ENCODE data around the gene CRLF2. TPM values are rescaled to one million over a fixed set of nuclear protein-coding genes. Genes with fewer than 3 reads are reported as not detected.
"Not testable (repeated sequence)": the region's sequence is repeated elsewhere in the genome, so short reads cannot be mapped to it uniquely, and the experiment has no call there.

CRLF2 gene
- total RNA-seq, 2 donors from 2014 or later = not detected

DNA sequence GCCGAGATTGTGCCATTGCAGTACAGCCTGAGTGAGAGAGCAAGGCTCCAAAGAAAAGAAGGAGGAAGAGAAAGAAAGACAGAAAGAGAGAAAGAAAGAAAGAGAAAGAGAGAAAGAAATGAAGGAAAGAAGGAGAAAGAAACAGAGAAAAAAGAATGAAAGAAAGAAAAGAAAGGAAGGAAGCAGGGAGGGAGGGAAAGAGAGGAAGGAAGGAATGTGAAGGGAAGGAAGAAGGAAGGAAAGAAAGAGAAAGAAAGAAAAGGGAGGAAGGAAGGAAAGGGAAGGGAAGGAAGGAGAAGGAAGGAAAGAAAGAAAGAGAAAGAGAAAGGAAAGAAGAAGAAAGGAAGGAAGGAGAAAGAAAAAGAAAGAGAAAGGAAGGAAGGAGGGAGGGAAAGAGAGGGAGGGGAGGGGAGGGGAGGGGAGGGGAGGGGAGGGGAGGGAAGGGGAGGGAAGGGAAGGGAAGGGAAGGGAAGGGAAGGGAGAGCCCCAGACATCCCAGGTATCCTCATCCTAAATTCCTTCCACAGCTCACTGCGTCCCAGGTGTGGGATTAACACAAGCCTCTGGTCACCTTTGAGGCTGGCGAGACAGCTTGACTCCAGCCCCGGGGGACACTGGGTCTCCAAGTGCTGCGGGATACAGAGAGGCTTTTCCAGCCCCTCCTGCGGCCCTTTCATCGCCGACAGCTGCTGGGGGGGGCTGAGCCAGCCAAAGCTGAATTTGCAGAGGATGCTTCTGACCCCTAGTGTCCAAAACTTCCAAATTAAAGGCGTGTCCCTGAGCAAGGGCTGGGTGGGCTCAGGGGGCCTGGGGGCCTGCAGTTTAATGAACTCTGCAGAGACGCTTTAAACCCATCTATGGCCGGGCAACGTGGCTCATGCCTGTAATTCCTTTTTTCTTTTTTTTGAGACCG, 32.0 kb upstream of the CRLF2 start:
- H3K36me3 ChIP-seq (ENCODE audit: control insufficient read depth, insufficient read depth, low read length) = no peaks in the 10 kb centered on the region
- peaks cover 7% of the 10 kb centered on the region for H3K4me1 ChIP-seq (ENCODE audit: control insufficient read depth, insufficient read depth, low read length)
- H3K9ac ChIP-seq (ENCODE audit: extremely low read depth, low read length, poor library complexity, severe bottlenecking) = no peak overlapping the region
- Mint-ChIP-seq H3K9me3 (peaks cover 9% of the 10 kb centered on the region), H3K4me1 (peaks cover 2% of the 10 kb centered on the region), H3K4me3 (no peak overlapping the region), H3K36me3 (ENCODE audit: low read depth) (no peaks in the 10 kb centered on the region), H3K27ac (peak overlapping the region; percentile 77), H3K27me3 (ENCODE audit: insufficient read depth) (no peaks in the 10 kb centered on the region)
- peak; percentile 93 for DNase-seq
- H3K9me3 ChIP-seq (ENCODE audit: control insufficient read depth, low read length) = no peaks in the 10 kb centered on the region
- TF ChIP-seq, protein P1, sequence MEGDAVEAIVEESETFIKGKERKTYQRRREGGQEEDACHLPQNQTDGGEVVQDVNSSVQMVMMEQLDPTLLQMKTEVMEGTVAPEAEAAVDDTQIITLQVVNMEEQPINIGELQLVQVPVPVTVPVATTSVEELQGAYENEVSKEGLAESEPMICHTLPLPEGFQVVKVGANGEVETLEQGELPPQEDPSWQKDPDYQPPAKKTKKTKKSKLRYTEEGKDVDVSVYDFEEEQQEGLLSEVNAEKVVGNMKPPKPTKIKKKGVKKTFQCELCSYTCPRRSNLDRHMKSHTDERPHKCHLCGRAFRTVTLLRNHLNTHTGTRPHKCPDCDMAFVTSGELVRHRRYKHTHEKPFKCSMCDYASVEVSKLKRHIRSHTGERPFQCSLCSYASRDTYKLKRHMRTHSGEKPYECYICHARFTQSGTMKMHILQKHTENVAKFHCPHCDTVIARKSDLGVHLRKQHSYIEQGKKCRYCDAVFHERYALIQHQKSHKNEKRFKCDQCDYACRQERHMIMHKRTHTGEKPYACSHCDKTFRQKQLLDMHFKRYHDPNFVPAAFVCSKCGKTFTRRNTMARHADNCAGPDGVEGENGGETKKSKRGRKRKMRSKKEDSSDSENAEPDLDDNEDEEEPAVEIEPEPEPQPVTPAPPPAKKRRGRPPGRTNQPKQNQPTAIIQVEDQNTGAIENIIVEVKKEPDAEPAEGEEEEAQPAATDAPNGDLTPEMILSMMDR (conservative IDR thresholded peaks at IDR 0.05) = peak; percentile 75
- H3K27me3 ChIP-seq (ENCODE audit: control insufficient read depth, insufficient read depth, low read length, poor library complexity, severe bottlenecking) = no peaks in the 10 kb centered on the region
- H3K27ac ChIP-seq (ENCODE audit: low read depth, low read length) = no peak overlapping the region
- no peak overlapping the region for H3K4me3 ChIP-seq (ENCODE audit: low read length)
- 32 to 43% methylated on average over 9 to 13 of the region's 13 CpGs for WGBS, 2 experiments (ENCODE audit: insufficient coverage in 1 of 2, insufficient read length in 1 of 2)

DNA sequence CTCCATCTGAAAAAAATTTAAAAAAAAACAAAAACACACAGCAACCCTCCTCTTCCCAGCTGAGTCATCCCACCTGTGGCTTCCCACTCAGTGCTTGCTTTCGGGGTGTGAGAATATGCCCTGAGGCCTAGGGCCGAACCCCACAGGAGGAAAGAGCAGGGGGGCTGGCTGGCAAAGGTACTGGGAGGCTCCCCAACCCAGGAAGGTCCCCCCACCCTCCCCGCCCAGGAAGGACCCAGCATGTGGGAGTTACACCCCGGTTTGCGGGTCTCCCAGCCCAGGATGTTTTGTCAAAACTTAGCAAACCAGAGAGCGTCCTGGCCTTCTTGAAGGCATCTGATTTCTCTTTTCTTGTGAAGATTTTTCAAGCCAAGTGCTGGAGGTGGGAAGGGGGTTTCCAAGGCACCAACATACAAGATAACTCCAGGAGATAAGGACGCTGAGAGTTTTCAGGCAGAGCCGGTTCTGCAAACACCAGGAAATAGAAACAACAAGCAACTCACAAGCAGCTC, 30.5 kb upstream of the CRLF2 start:
- Mint-ChIP-seq H3K4me3 (no peak overlapping the region), H3K27me3 (ENCODE audit: insufficient read depth) (no peaks in the 10 kb centered on the region), H3K4me1 (peaks cover 2% of the 10 kb centered on the region), H3K36me3 (ENCODE audit: low read depth) (no peaks in the 10 kb centered on the region), H3K9me3 (peaks cover 9% of the 10 kb centered on the region), H3K27ac (peak overlapping the region; percentile 77)
- Histone ChIP-seq H3K4me3 (ENCODE audit: low read length) (no peak overlapping the region), H3K36me3 (ENCODE audit: control insufficient read depth, insufficient read depth, low read length) (no peaks in the 10 kb centered on the region), H3K9ac (ENCODE audit: extremely low read depth, low read length, poor library complexity, severe bottlenecking) (no peak overlapping the region), H3K27me3 (ENCODE audit: control insufficient read depth, insufficient read depth, low read length, poor library complexity, severe bottlenecking) (no peaks in the 10 kb centered on the region), H3K4me1 (ENCODE audit: control insufficient read depth, insufficient read depth, low read length) (no peaks in the 10 kb centered on the region), H3K27ac (ENCODE audit: low read depth, low read length) (no peak overlapping the region), H3K9me3 (ENCODE audit: control insufficient read depth, low read length) (no peaks in the 10 kb centered on the region)
- 60 to 61% methylated on average over 1 to 8 of the region's 8 CpGs for WGBS, 2 experiments (ENCODE audit: insufficient coverage in 1 of 2, insufficient read length in 1 of 2)
- TF ChIP-seq, protein P1 (conservative IDR thresholded peaks at IDR 0.05) = no peak
- DNase-seq = peak; percentile 82

DNA sequence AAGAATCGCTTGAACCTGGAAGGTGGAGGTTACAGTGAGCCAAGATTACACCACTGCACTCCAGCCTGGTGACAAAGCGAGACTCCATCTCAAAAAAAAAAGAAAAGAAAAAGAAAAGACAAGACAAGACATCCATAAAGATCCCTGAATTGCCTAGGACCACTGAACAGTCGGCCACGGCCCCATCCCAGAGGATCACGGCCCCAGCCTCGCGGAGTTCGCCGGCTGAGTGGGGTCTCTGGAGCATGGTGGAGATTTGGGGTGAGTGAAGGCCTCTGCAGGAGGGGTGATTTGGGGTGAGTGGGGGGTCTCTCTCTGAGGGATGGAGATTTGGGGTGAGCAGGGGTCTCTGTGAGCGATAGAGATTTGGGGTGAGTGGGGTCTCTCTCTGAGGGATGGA, 28.1 kb upstream of the CRLF2 start:
- H3K9me3 ChIP-seq (ENCODE audit: control insufficient read depth, low read length); H3K27ac ChIP-seq (ENCODE audit: low read depth, low read length); H3K4me3 ChIP-seq (ENCODE audit: low read length); H3K4me1 ChIP-seq (ENCODE audit: control insufficient read depth, insufficient read depth, low read length); H3K4me1 Mint-ChIP-seq; H3K36me3 ChIP-seq (ENCODE audit: control insufficient read depth, insufficient read depth, low read length); H3K4me3 Mint-ChIP-seq; H3K27me3 Mint-ChIP-seq (ENCODE audit: insufficient read depth); H3K27ac Mint-ChIP-seq; H3K36me3 Mint-ChIP-seq (ENCODE audit: low read depth); DNase-seq; H3K9ac ChIP-seq (ENCODE audit: extremely low read depth, low read length, poor library complexity, severe bottlenecking); H3K27me3 ChIP-seq (ENCODE audit: control insufficient read depth, insufficient read depth, low read length, poor library complexity, severe bottlenecking): not testable (repeated sequence)
- 86% methylated on average over 8 of the region's 10 CpGs; no CpG with 5 or more reads in 1 of the 2 experiments for WGBS, 2 experiments (ENCODE audit: insufficient coverage in 1 of 2, insufficient read length in 1 of 2)
- H3K9me3 Mint-ChIP-seq = peaks cover 19% of the 10 kb centered on the region

All from endodermal cell (in vitro differentiated cells).